Measurements from ENCODE around the gene GAL.

Gene GAL

GRCh38 chr11:68710409-68710808, 26.1 kb downstream of the GAL start:
- no peak for DNase-seq (ENCODE audit: low spot score)

- no peak for DNase-seq (ENCODE audit: low spot score)
Observed at GRCh38 chr11:68711114-68711513, 26.8 kb downstream of the GAL start.

GRCh38 chr11:68714060-68714856, 29.9 kb downstream of the GAL start:
- no peak for DNase-seq (ENCODE audit: low spot score)

DNA sequence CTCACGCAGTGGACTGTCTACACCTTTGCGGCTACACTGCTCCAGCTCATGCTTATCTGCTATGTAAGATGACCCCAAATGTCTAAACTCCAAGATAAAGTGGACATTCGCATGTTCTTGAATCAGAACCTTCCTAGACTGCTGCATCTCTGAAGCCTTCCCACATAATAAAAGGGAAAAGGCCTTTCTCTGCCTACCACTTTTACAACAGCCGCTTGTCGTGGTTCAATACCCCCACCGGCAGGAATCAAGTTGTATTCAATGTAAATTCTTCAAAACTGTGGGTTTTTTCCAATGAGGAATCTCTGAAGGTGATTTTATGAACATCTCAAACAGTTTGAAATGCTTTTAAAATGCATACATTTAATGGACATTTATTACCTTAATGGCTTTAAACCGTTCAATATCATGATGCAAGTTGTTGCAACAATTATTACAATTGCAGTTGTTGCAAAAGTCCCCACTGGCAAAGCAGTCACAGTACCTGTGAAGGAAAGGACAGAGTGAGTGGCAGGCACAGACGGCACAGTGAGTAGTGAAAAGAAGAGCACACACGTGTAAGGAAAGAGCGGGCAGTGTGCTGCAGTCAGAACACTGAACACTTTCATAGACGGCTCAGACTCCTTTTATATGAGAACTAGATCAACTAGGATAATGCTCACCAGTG, 31.2 kb downstream of the GAL start:
- no peak for DNase-seq (ENCODE audit: low spot score)

DNA sequence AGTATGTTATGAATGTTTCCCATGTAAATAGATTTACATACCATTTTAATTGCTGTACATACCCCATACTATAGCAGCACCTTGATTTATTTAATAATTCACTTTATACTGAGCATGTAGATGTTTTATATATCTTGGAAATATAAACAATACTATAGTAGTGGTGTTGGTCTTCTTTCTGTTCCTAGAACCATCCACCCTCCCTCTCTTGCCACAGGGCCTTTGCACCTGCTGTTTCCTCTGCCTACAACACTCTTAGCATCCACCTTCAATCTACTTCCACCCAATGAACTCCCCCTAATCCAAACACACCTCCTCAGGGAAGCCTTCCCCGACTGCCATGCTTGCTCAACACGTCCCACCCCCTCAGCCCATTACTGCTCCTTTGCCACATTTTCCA, 36.7 kb downstream of the GAL start:
- DNase-seq (ENCODE audit: low spot score), result no peak

- DNase-seq (ENCODE audit: low spot score), result no peak
Observed at GRCh38 chr11:68722143-68722542, 37.8 kb downstream of the GAL start.

- DNase-seq (ENCODE audit: low spot score), result no peak
Observed at GRCh38 chr11:68724293-68724692, 39.9 kb downstream of the GAL start.

- DNase-seq (ENCODE audit: low spot score), result no peak
Observed at GRCh38 chr11:68727783-68728182, 43.4 kb downstream of the GAL start.

DNA sequence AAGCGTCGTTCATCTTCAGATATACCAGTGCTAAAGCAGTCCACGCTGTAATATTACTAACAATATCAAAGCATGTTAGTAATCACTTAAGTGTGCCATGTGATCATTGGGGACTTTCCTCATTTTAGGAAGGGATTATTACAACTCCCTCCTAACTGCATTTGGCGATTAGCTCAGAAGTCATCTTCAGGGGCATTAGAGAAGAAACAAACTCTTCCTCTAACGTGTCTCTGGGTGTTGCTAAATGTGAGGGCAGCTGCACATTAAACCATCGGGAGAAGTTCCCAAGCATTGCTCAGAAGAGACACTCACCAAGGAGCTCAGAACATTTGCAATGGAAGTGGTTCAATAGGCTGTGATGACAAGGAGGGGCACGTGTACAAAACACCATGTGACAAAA, 49.8 kb downstream of the GAL start:
- no peak for DNase-seq (ENCODE audit: low spot score)

DNA sequence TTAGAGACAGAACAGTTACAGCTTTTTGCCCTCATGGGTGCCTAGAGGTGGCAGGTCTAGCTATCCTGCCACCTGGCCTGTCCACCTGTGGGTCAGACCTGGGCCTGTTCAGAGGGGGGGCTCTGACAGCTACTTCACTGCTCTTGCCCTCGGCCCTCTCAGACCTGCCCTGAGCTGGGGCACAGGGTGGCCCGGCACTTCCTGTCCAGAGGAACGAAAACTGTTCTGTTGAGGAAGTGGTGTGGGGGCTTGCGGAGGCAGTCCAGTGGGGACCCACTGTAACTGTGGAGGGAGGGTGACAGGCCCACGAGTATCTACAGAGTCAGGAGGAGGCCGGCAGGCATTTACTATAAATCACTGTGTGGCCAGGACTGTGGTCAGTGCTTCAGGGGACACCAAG, 50.8 kb downstream of the GAL start:
- no peak for DNase-seq (ENCODE audit: low spot score)

GRCh38 chr11:68735646-68736045, 51.3 kb downstream of the GAL start:
- DNase-seq (ENCODE audit: low spot score), result no peak

Data from D341Med (cell line).